ENCODE data around the gene MAGI1.

The MAGI1 gene

GRCh38 chr3:65824166-65824565, 214.6 kb downstream of the MAGI1 start:
- DNase-seq = no peak

- DNase-seq = no peak
These were observed 218.1 kb downstream of the MAGI1 start for GRCh38 chr3:65820600-65820999.

- DNase-seq = no peak
These were observed 218.8 kb downstream of the MAGI1 start for GRCh38 chr3:65819896-65820295.

- DNase-seq = no peak
These were observed 221.1 kb downstream of the MAGI1 start for GRCh38 chr3:65817553-65818126.

GRCh38 chr3:65816208-65816607, 222.5 kb downstream of the MAGI1 start:
- DNase-seq = no peak

- no peak for DNase-seq
These were observed 223.7 kb downstream of the MAGI1 start for GRCh38 chr3:65814845-65815578.

GRCh38 chr3:65811892-65812291, 226.8 kb downstream of the MAGI1 start:
- no peak for DNase-seq

- DNase-seq = no peak
These were observed 227.5 kb downstream of the MAGI1 start for GRCh38 chr3:65811086-65811761.

- no peak for DNase-seq
These were observed 228.4 kb downstream of the MAGI1 start for GRCh38 chr3:65810302-65810701.

GRCh38 chr3:65809641-65810150, 229.0 kb downstream of the MAGI1 start:
- DNase-seq = no peak

- DNase-seq = no peak
These were observed 229.9 kb downstream of the MAGI1 start for GRCh38 chr3:65808824-65809223.

- no peak for DNase-seq
These were observed 230.3 kb downstream of the MAGI1 start for GRCh38 chr3:65808407-65808806.

GRCh38 chr3:65807225-65807624, 231.5 kb downstream of the MAGI1 start:
- DNase-seq = no peak

GRCh38 chr3:65806600-65806999, 232.1 kb downstream of the MAGI1 start:
- no peak for DNase-seq

- no peak for DNase-seq
These were observed 242.0 kb downstream of the MAGI1 start for GRCh38 chr3:65796676-65797075.

- no peak for DNase-seq
These were observed 243.6 kb downstream of the MAGI1 start for GRCh38 chr3:65795166-65795565.

- DNase-seq = no peak
These were observed 245.1 kb downstream of the MAGI1 start for GRCh38 chr3:65793495-65794200.

- no peak for DNase-seq
These were observed 250.3 kb downstream of the MAGI1 start for GRCh38 chr3:65788461-65788860.

- DNase-seq = no peak
These were observed 250.9 kb downstream of the MAGI1 start for GRCh38 chr3:65787827-65788226.

GRCh38 chr3:65787340-65787739, 251.4 kb downstream of the MAGI1 start:
- DNase-seq = no peak

GRCh38 chr3:65786890-65787289, 251.8 kb downstream of the MAGI1 start:
- no peak for DNase-seq

- no peak for DNase-seq
These were observed 253.6 kb downstream of the MAGI1 start for GRCh38 chr3:65785065-65785645.

- DNase-seq = no peak
These were observed 255.6 kb downstream of the MAGI1 start for GRCh38 chr3:65783117-65783516.
